GM23338 (cell line): Measurements from ENCODE around the gene PSMB7.

Experiments used
- CREB1 ChIP-seq: fragments of 250-450 bp; sonication (Bioruptor Pico); IDR thresholded peaks from 2 replicates; pipeline ENCODE4 v1.5.0; 2020; ENCODE audit warnings: low read depth, mild to moderate bottlenecking, moderate library complexity
- EZH2 ChIP-seq: fragments of 200-600 bp; sonication (generic); IDR thresholded peaks from one replicate; pipeline ENCODE4 v1.8.0; 2017; ENCODE audit warnings: antibody characterized with exemption, mild to moderate bottlenecking, low read depth; ENCODE audit not compliant: unreplicated experiment
- EZH2phosphoT487 ChIP-seq: fragments of 200-600 bp; sonication (generic); IDR thresholded peaks from one replicate; pipeline ENCODE4 v1.8.1; 2018; ENCODE audit warnings: antibody characterized with exemption; ENCODE audit not compliant: unreplicated experiment
- JUNB ChIP-seq: IDR thresholded peaks from one replicate; pipeline ENCODE4 v1.6.1; 2016; ENCODE audit warnings: antibody characterized with exemption; ENCODE audit not compliant: unreplicated experiment
- NANOG ChIP-seq: IDR thresholded peaks from 2 replicates; pipeline ENCODE4 v1.6.1; 2016; ENCODE audit warnings: antibody characterized with exemption, borderline replicate concordance
- POLR2AphosphoS5 ChIP-seq: IDR thresholded peaks from 2 replicates; pipeline ENCODE4 v1.6.1; 2016; ENCODE audit warnings: antibody characterized with exemption, low read depth
- TF ChIP-seq, protein P1 (sequence below), 2 experiments: fragments of 200-600 bp in 1 of 2; sonication (generic) in 1 of 2; conservative IDR thresholded peaks; 2 replicates each; pipeline versions ENCODE4 v1.5.1 to v1.6.1; 2016 to 2017; ENCODE audit warnings: antibody characterized with exemption in 2 of 2, low read depth in 2 of 2, mild to moderate bottlenecking in 2 of 2, moderate library complexity in 1 of 2
- TF ChIP-seq, protein P2 (sequence below): IDR thresholded peaks from one replicate; pipeline ENCODE4 v1.6.1; 2018; ENCODE audit warnings: antibody characterized with exemption; ENCODE audit not compliant: unreplicated experiment
- TF ChIP-seq, protein P3 (sequence below): fragments of 250-450 bp; sonication (Bioruptor Pico); IDR thresholded peaks from 2 replicates; pipeline ENCODE4 v1.5.0; 2020; ENCODE audit warnings: mild to moderate bottlenecking, moderate library complexity

DNA sequence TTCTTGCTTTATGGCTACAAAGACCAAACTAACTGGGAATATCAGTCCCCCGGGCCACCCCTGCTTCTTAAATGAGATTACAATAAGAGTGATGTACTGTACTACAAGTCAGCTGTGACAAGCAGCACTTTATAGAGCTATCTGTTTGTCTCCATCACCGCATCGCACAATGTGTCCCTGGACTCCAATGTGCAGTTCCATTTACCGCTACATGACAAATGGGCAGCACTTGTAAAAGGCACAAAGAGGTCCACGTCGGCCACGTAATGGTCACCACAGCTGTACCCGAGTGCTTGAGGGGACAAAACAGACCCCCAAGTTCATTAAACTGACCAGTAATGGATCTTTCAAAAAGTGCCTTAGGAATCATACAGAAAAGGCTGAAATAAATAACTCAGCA is 54.1 kb downstream of the PSMB7 start:
- TF ChIP-seq POLR2AphosphoS5, result no peak
- TF ChIP-seq, protein P1, sequence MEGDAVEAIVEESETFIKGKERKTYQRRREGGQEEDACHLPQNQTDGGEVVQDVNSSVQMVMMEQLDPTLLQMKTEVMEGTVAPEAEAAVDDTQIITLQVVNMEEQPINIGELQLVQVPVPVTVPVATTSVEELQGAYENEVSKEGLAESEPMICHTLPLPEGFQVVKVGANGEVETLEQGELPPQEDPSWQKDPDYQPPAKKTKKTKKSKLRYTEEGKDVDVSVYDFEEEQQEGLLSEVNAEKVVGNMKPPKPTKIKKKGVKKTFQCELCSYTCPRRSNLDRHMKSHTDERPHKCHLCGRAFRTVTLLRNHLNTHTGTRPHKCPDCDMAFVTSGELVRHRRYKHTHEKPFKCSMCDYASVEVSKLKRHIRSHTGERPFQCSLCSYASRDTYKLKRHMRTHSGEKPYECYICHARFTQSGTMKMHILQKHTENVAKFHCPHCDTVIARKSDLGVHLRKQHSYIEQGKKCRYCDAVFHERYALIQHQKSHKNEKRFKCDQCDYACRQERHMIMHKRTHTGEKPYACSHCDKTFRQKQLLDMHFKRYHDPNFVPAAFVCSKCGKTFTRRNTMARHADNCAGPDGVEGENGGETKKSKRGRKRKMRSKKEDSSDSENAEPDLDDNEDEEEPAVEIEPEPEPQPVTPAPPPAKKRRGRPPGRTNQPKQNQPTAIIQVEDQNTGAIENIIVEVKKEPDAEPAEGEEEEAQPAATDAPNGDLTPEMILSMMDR (conservative IDR thresholded peaks at IDR 0.05; ENCODE audit: low read depth in 2 of 2), result no peak
- TF ChIP-seq EZH2phosphoT487, result no peak
- TF ChIP-seq EZH2, result no peak
- TF ChIP-seq, protein P2, sequence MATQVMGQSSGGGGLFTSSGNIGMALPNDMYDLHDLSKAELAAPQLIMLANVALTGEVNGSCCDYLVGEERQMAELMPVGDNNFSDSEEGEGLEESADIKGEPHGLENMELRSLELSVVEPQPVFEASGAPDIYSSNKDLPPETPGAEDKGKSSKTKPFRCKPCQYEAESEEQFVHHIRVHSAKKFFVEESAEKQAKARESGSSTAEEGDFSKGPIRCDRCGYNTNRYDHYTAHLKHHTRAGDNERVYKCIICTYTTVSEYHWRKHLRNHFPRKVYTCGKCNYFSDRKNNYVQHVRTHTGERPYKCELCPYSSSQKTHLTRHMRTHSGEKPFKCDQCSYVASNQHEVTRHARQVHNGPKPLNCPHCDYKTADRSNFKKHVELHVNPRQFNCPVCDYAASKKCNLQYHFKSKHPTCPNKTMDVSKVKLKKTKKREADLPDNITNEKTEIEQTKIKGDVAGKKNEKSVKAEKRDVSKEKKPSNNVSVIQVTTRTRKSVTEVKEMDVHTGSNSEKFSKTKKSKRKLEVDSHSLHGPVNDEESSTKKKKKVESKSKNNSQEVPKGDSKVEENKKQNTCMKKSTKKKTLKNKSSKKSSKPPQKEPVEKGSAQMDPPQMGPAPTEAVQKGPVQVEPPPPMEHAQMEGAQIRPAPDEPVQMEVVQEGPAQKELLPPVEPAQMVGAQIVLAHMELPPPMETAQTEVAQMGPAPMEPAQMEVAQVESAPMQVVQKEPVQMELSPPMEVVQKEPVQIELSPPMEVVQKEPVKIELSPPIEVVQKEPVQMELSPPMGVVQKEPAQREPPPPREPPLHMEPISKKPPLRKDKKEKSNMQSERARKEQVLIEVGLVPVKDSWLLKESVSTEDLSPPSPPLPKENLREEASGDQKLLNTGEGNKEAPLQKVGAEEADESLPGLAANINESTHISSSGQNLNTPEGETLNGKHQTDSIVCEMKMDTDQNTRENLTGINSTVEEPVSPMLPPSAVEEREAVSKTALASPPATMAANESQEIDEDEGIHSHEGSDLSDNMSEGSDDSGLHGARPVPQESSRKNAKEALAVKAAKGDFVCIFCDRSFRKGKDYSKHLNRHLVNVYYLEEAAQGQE, result no peak
- TF ChIP-seq JUNB, result no peak
- no peak for TF ChIP-seq NANOG
- TF ChIP-seq, protein P3, sequence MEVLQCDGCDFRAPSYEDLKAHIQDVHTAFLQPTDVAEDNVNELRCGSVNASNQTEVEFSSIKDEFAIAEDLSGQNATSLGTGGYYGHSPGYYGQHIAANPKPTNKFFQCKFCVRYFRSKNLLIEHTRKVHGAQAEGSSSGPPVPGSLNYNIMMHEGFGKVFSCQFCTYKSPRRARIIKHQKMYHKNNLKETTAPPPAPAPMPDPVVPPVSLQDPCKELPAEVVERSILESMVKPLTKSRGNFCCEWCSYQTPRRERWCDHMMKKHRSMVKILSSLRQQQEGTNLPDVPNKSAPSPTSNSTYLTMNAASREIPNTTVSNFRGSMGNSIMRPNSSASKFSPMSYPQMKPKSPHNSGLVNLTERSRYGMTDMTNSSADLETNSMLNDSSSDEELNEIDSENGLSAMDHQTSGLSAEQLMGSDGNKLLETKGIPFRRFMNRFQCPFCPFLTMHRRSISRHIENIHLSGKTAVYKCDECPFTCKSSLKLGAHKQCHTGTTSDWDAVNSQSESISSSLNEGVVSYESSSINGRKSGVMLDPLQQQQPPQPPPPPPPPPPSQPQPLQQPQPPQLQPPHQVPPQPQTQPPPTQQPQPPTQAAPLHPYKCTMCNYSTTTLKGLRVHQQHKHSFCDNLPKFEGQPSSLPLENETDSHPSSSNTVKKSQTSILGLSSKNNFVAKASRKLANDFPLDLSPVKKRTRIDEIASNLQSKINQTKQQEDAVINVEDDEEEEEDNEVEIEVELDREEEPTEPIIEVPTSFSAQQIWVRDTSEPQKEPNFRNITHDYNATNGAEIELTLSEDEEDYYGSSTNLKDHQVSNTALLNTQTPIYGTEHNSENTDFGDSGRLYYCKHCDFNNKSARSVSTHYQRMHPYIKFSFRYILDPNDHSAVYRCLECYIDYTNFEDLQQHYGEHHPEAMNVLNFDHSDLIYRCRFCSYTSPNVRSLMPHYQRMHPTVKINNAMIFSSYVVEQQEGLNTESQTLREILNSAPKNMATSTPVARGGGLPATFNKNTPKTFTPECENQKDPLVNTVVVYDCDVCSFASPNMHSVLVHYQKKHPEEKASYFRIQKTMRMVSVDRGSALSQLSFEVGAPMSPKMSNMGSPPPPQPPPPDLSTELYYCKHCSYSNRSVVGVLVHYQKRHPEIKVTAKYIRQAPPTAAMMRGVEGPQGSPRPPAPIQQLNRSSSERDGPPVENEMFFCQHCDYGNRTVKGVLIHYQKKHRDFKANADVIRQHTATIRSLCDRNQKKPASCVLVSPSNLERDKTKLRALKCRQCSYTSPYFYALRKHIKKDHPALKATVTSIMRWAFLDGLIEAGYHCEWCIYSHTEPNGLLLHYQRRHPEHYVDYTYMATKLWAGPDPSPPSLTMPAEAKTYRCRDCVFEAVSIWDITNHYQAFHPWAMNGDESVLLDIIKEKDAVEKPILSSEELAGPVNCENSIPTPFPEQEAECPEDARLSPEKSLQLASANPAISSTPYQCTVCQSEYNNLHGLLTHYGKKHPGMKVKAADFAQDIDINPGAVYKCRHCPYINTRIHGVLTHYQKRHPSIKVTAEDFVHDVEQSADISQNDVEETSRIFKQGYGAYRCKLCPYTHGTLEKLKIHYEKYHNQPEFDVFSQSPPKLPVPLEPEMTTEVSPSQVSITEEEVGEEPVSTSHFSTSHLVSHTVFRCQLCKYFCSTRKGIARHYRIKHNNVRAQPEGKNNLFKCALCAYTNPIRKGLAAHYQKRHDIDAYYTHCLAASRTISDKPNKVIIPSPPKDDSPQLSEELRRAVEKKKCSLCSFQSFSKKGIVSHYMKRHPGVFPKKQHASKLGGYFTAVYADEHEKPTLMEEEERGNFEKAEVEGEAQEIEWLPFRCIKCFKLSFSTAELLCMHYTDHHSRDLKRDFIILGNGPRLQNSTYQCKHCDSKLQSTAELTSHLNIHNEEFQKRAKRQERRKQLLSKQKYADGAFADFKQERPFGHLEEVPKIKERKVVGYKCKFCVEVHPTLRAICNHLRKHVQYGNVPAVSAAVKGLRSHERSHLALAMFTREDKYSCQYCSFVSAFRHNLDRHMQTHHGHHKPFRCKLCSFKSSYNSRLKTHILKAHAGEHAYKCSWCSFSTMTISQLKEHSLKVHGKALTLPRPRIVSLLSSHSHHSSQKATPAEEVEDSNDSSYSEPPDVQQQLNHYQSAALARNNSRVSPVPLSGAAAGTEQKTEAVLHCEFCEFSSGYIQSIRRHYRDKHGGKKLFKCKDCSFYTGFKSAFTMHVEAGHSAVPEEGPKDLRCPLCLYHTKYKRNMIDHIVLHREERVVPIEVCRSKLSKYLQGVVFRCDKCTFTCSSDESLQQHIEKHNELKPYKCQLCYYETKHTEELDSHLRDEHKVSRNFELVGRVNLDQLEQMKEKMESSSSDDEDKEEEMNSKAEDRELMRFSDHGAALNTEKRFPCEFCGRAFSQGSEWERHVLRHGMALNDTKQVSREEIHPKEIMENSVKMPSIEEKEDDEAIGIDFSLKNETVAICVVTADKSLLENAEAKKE, result no peak
- TF ChIP-seq CREB1 (CRISPR knock-in tag), result no peak
